DND-41 (cell line): ENCODE data around the gene SPATA31A6.
"Not testable (repeated sequence)": the region's sequence is repeated elsewhere in the genome, so short reads cannot be mapped to it uniquely, and the experiment has no call there.

Experiments
- ATAC-seq: fragments of 200-7000 bp; cut with Tn5 transposase; 3 replicates; pipeline ENCODE4 v1.9.1; 2021; ENCODE audit warnings: low read depth; ENCODE audit not compliant: insufficient read depth
- DNase-seq: peaks from one replicate; pipeline ENCODE4 v3.0.0-alpha.2; 2020
- H2AFZ ChIP-seq: 2 replicates; pipeline ENCODE4 v1.6.0; 2012; ENCODE audit warnings: low read depth, low read length
- H3K27ac ChIP-seq: 2 replicates; pipeline ENCODE4 v1.5.1; 2012; ENCODE audit warnings: low read length, inconsistent platforms
- H3K27me3 ChIP-seq: fragments of 200-600 bp; sonication (generic); 2 replicates; pipeline ENCODE4 v1.6.0; 2012; ENCODE audit warnings: low read length, mild to moderate bottlenecking, inconsistent platforms; ENCODE audit not compliant: insufficient read depth, poor library complexity
- H3K36me3 ChIP-seq: 2 replicates; pipeline ENCODE4 v1.5.1; 2012; ENCODE audit warnings: low read length, inconsistent platforms; ENCODE audit not compliant: insufficient read depth
- H3K4me1 ChIP-seq: 2 replicates; pipeline ENCODE4 v1.5.1; 2012; ENCODE audit warnings: mild to moderate bottlenecking, low read length; ENCODE audit not compliant: insufficient read depth
- H3K4me2 ChIP-seq: 2 replicates; pipeline ENCODE4 v1.6.0; 2012; ENCODE audit warnings: mild to moderate bottlenecking, moderate library complexity, low read length, inconsistent platforms; ENCODE audit not compliant: insufficient read depth
- H3K4me3 ChIP-seq, 2 experiments: fragments of 200-600 bp in 1 of 2; shearing (Covaris generic) in 1 of 2; 2 replicates each; pipeline ENCODE4 v1.5.1; 2012 to 2016; ENCODE audit warnings: inconsistent platforms in 2 of 2, low read length in 2 of 2, mild to moderate bottlenecking in 2 of 2, low read depth in 1 of 2, moderate library complexity in 1 of 2
- H3K79me2 ChIP-seq: 2 replicates; pipeline ENCODE4 v1.6.0; 2012; ENCODE audit warnings: low read length, inconsistent platforms; ENCODE audit not compliant: insufficient read depth
- H3K9ac ChIP-seq: 2 replicates; pipeline ENCODE4 v1.6.0; 2012; ENCODE audit warnings: low read depth, mild to moderate bottlenecking, inconsistent platforms, low read length, moderate library complexity
- H3K9me3 ChIP-seq: 2 replicates; pipeline ENCODE4 v1.5.1; 2012; ENCODE audit warnings: low read length, moderate library complexity, mild to moderate bottlenecking, inconsistent platforms; ENCODE audit not compliant: insufficient read depth, severe bottlenecking
- H4K20me1 ChIP-seq: 2 replicates; pipeline ENCODE4 v1.6.0; 2012; ENCODE audit warnings: low read length; ENCODE audit not compliant: insufficient read depth

The SPATA31A6 gene

DNA sequence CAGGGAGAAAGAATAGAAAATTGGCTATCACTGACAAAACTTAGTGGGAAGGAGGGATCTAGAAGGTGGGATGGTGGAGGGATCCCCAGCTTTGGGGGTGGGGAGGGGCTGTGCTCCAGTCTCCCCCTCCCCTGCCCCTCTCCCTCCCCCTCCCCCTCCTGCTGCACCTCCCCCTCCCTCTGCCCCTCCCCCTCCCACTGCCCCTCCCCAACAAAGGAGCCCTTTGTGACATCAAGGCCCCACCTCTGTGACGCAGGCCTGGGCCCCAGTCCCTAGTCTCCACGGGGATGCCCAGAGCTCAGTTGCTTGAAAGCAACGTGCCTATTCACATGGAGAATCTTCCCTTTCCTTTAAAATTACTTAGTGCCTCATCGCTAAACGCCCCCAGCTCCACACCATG lies at the start of gene SPATA31A6:
Gene SPATA31A6 (plus strand): TSS at position 301 of the 400 bp plus-strand sequence. CDS start 29 bp downstream, at position 330.
- H3K27ac ChIP-seq, H4K20me1 ChIP-seq, H2AFZ ChIP-seq, H3K9me3 ChIP-seq, H3K27me3 ChIP-seq, ATAC-seq, H3K9ac ChIP-seq, H3K4me1 ChIP-seq, H3K79me2 ChIP-seq, H3K36me3 ChIP-seq, H3K4me2 ChIP-seq, DNase-seq, H3K4me3 ChIP-seq: not testable (repeated sequence)

DNA sequence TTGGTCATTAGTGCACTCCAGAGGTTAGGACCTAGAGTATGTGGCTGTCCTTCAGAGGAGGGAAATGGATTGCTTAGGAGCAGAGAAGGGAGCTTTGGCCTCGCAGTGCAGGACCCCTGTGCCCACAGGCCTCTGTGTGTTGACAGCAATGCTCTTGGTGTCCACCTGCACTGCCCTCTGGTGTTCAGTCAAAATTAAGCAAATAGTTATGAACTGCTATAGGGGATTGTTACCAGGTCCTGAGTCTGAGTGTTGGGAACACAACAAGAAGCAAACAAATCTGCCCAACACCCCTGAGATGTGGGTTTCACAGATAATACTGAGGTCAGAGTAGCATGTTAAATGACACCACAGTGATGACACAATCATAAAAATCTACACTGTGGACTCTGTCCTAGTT lies 23.2 kb upstream of the SPATA31A6 start:
- not testable (repeated sequence) for H3K4me2 ChIP-seq, H3K27ac ChIP-seq, H3K9ac ChIP-seq, ATAC-seq, H3K4me1 ChIP-seq, H3K27me3 ChIP-seq, H3K36me3 ChIP-seq, H4K20me1 ChIP-seq, H3K4me3 ChIP-seq, H3K79me2 ChIP-seq, H2AFZ ChIP-seq, H3K9me3 ChIP-seq
- DNase-seq, result peak; percentile 4

DNA sequence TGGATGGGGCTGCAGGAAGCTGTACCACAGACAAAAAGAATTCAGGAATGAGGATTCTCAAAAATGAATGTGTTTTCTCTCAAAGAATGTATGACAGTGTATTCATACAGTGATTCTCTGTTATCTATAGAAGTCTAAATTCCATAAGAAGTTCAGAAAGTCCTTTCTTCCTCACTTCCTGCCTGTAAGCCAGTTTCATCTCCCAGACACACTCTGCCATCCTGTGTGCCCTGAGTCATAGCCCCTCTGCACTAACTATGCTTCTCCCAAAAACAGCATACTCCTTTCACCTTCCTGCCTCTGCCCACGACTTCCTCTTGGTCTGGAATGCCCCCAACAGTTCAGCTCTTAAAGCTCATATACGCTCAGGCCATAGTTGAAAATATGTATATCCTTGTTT lies 36.4 kb downstream of the SPATA31A6 start:
- DNase-seq, ATAC-seq, H3K27me3 ChIP-seq, H4K20me1 ChIP-seq, H3K4me2 ChIP-seq, H2AFZ ChIP-seq, H3K36me3 ChIP-seq, H3K4me1 ChIP-seq, H3K79me2 ChIP-seq, H3K27ac ChIP-seq, H3K9ac ChIP-seq, H3K9me3 ChIP-seq, H3K4me3 ChIP-seq: not testable (repeated sequence)

DNA sequence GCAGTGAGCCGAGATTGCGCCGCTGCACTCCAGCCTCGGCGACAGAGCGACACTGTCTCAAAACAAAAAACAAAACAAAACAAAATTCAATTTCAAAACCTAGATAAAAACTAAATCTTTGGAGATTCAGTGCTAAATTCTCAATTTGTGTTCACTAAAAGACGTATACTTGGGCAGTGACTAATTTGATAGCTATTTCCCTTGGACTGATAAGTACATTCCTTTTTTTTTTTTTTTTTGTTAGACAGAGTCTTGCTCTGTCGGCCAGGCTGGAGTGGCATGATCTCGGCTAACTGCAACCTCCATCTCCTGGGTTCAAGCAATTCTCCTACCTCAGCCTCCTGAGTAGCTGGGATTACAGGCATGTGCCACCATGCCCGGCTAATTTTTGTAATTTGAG lies 39.8 kb downstream of the SPATA31A6 start:
- ATAC-seq, result not testable (repeated sequence)

DNA sequence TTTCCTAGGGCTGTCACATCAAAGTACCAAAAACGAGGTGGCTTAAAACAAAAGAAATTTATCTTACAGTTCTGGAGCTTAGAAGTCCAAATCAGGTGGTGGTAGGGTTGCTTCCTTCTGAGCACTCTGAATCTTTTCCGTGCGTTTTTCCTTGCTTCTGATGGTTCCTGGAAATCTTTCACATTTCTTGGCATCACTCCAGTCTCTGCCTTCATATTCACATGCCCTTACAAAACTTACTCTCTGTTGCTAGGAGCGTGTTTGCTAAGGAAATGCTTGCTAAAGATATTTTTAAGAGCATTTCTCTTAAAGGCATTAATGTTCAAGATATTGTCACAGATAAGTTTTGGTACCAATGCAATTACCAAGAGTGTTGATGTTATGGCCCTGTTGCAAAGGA lies 49.6 kb downstream of the SPATA31A6 start:
- not testable (repeated sequence) for H3K27ac ChIP-seq, H3K27me3 ChIP-seq, H3K9ac ChIP-seq, H3K4me1 ChIP-seq, H2AFZ ChIP-seq, H3K9me3 ChIP-seq, H3K79me2 ChIP-seq, H4K20me1 ChIP-seq, H3K36me3 ChIP-seq, DNase-seq, ATAC-seq, H3K4me2 ChIP-seq, H3K4me3 ChIP-seq

More for the DNA sequence above, 39.8 kb downstream of the SPATA31A6 start:
- not testable (repeated sequence) for H4K20me1 ChIP-seq, H3K27ac ChIP-seq, H3K79me2 ChIP-seq, H3K4me1 ChIP-seq, H3K36me3 ChIP-seq, H3K9me3 ChIP-seq, H3K4me2 ChIP-seq, DNase-seq, H3K27me3 ChIP-seq, H3K9ac ChIP-seq, H3K4me3 ChIP-seq, H2AFZ ChIP-seq

DNA sequence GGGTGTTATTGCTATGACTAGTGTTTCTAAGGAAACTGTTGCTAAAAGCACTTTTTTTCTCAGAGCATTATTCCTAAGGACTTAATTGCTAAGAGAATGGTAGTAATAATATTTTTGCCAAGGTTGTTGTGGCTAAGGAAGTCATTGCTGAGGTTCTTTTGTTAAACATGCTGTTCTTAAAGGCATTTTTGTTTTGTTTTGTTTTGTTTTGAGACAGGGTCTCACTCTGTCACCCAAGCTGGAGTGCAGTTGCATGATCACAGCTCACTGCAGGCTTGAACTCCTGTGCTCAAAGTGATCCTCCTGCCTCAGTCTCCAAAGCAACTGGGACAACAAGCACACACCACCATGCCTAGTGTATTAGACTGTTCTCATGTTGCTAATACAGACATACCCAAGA lies 51.2 kb downstream of the SPATA31A6 start:
- not testable (repeated sequence) for ATAC-seq, H3K36me3 ChIP-seq, DNase-seq, H3K4me1 ChIP-seq, H3K27me3 ChIP-seq, H3K4me2 ChIP-seq, H3K79me2 ChIP-seq, H3K9me3 ChIP-seq, H3K9ac ChIP-seq, H3K27ac ChIP-seq, H3K4me3 ChIP-seq, H2AFZ ChIP-seq, H4K20me1 ChIP-seq

DNA sequence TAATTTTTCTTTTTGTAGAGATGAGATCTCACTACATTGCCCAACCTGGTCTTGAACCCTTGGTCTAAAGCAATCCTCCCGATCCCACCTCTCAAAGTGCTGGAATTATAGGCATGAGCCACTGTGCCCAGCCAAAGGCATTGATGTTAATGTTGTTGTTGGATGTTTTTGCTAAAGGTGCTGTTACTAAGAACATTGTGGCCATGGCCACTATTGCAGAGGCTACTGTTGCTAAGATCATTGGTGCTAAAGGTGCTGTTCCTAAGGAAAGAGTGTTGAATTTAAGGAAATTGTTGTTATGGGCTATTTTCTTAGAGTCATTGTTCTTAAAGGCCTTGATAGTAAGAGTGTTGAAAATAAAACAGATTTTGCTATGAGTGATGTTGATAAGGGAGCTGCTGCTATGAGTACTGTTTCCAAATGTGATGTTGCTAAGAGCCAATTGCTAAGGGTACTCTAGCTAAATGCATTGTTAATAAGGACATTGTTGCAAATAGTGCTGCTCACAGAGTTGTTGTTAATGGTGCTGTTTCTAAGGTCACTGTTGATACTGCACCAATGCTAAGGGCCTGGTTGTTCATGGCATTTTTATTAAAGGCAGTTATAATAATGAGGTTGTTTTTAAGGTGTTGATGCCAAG lies 52.0 kb downstream of the SPATA31A6 start:
- H2AFZ ChIP-seq, H3K4me2 ChIP-seq, H3K27ac ChIP-seq, H3K4me3 ChIP-seq, H3K79me2 ChIP-seq, H4K20me1 ChIP-seq, H3K4me1 ChIP-seq, ATAC-seq, DNase-seq, H3K9me3 ChIP-seq, H3K9ac ChIP-seq, H3K36me3 ChIP-seq, H3K27me3 ChIP-seq: not testable (repeated sequence)

DNA sequence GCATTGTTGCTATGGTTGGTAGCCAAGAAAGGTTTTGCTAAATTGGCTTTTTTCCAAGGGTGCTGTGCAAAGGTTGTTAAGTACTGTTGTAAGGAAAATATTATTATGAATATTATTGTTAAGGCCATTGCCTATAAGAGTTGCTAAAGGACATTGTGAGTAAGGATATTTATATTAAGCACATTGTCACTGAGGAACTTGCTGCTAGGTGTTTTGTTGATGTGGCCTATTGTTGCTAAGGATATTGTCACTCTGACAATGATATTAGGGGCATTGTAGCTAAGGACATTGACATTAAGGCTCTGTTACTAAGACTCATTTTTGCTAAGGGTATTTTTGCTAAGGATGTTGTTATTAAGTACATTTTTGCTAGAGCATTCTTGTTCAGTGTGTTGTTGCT lies 52.6 kb downstream of the SPATA31A6 start:
- not testable (repeated sequence) for H3K4me3 ChIP-seq, ATAC-seq, H3K4me1 ChIP-seq, H3K9me3 ChIP-seq, H4K20me1 ChIP-seq, DNase-seq, H3K27me3 ChIP-seq, H3K9ac ChIP-seq, H2AFZ ChIP-seq, H3K36me3 ChIP-seq, H3K27ac ChIP-seq, H3K79me2 ChIP-seq, H3K4me2 ChIP-seq
